Measurements from ENCODE around the gene SPDYE1.
"Not testable (repeated sequence)": the region's sequence is repeated elsewhere in the genome, so short reads cannot be mapped to it uniquely, and the experiment has no call there.

SPDYE1 gene, protein sequence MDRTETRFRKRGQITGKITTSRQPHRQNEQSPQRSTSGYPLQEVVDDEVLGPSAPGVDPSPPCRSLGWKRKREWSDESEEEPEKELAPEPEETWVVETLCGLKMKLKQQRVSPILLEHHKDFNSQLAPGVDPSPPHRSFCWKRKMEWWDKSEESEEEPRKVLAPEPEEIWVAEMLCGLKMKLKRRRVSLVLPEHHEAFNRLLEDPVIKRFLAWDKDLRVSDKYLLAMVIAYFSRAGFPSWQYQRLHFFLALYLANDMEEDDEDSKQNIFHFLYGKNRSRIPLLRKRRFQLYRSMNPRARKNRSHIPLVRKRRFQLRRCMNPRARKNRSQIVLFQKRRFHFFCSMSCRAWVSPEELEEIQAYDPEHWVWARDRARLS

DNA sequence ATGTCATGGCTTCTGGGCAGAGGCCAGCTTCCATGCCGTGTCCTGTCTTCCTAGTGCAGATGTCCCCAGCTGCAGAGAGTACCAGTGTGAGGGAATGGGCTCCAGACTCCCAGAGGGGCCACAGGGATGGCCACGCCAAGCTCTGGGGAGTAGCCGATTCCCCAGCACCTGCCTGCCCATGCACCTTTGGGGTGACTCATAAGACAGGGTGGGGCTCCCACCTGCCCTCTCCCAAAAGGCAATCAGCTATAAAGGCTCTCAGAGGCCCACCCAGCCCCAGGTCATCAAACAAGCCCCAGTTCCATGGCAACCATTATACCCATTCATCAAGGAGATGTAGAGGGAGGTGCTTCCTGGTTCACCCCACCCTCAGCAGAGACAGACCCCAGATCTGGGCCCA lies at the start of gene SPDYE1:
Gene SPDYE1, plus strand, starts transcription at position 366 of the 400 bp plus-strand sequence. CDS start 2,053 bp downstream, outside the sequence.
- not testable (repeated sequence) for H3K36me3 ChIP-seq (ENCODE audit: insufficient read depth, low read length); H3K9ac ChIP-seq (ENCODE audit: low read depth, low read length); H3K27me3 ChIP-seq (ENCODE audit: insufficient read depth, low read length, poor library complexity); H3K79me2 ChIP-seq (ENCODE audit: insufficient read depth, low read length); H3K4me3 ChIP-seq (ENCODE audit: low read depth in 1 of 2, low read length in 2 of 2); H3K27ac ChIP-seq (ENCODE audit: low read length); DNase-seq; H2AFZ ChIP-seq (ENCODE audit: low read depth, low read length); H3K4me2 ChIP-seq (ENCODE audit: insufficient read depth, low read length); H3K4me1 ChIP-seq (ENCODE audit: insufficient read depth, low read length); ATAC-seq (ENCODE audit: insufficient read depth, low read depth); H4K20me1 ChIP-seq (ENCODE audit: insufficient read depth, low read length); H3K9me3 ChIP-seq (ENCODE audit: insufficient read depth, low read length, severe bottlenecking)

GRCh38 chr7:43952028-43952427 lies 45.7 kb upstream of the SPDYE1 start:
- Histone ChIP-seq H3K9me3 (ENCODE audit: insufficient read depth, low read length, severe bottlenecking) (no peaks in the 10 kb centered on the region), H3K9ac (ENCODE audit: low read depth, low read length) (no peak overlapping the region), H4K20me1 (ENCODE audit: insufficient read depth, low read length) (no peaks in the 10 kb centered on the region), H3K27me3 (ENCODE audit: insufficient read depth, low read length, poor library complexity) (no peaks in the 10 kb centered on the region), H3K4me1 (ENCODE audit: insufficient read depth, low read length) (no peaks in the 10 kb centered on the region), H3K36me3 (ENCODE audit: insufficient read depth, low read length) (peaks cover 27% of the 10 kb centered on the region), H3K27ac (ENCODE audit: low read length) (no peak overlapping the region), H3K4me2 (ENCODE audit: insufficient read depth, low read length) (no peak overlapping the region), H3K4me3 (ENCODE audit: low read depth in 1 of 2, low read length in 2 of 2) (no peak overlapping the region), H2AFZ (ENCODE audit: low read depth, low read length) (no peak overlapping the region), H3K79me2 (ENCODE audit: insufficient read depth, low read length) (no peaks in the 10 kb centered on the region)
- ATAC-seq (ENCODE audit: insufficient read depth, low read depth) (no peak), DNase-seq (no peak)
- TF ChIP-seq, protein P1, sequence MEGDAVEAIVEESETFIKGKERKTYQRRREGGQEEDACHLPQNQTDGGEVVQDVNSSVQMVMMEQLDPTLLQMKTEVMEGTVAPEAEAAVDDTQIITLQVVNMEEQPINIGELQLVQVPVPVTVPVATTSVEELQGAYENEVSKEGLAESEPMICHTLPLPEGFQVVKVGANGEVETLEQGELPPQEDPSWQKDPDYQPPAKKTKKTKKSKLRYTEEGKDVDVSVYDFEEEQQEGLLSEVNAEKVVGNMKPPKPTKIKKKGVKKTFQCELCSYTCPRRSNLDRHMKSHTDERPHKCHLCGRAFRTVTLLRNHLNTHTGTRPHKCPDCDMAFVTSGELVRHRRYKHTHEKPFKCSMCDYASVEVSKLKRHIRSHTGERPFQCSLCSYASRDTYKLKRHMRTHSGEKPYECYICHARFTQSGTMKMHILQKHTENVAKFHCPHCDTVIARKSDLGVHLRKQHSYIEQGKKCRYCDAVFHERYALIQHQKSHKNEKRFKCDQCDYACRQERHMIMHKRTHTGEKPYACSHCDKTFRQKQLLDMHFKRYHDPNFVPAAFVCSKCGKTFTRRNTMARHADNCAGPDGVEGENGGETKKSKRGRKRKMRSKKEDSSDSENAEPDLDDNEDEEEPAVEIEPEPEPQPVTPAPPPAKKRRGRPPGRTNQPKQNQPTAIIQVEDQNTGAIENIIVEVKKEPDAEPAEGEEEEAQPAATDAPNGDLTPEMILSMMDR (IDR thresholded peaks at IDR 0.05; ENCODE audit: borderline replicate concordance, extremely low read depth, low read length, poor library complexity, severe bottlenecking): no peak
- no peak for TF ChIP-seq EZH2 (IDR thresholded peaks at IDR 0.05; ENCODE audit: borderline replicate concordance, low read depth, low read length, severe bottlenecking)

- Histone ChIP-seq H3K27ac (ENCODE audit: low read length) (no peak overlapping the region), H3K4me2 (ENCODE audit: insufficient read depth, low read length) (no peak overlapping the region), H2AFZ (ENCODE audit: low read depth, low read length) (no peak overlapping the region), H3K9me3 (ENCODE audit: insufficient read depth, low read length, severe bottlenecking) (no peaks in the 10 kb centered on the region), H3K36me3 (ENCODE audit: insufficient read depth, low read length) (peaks cover 27% of the 10 kb centered on the region), H3K4me1 (ENCODE audit: insufficient read depth, low read length) (no peaks in the 10 kb centered on the region), H3K79me2 (ENCODE audit: insufficient read depth, low read length) (no peaks in the 10 kb centered on the region), H3K4me3 (ENCODE audit: low read depth in 1 of 2, low read length in 2 of 2) (no peak overlapping the region), H4K20me1 (ENCODE audit: insufficient read depth, low read length) (no peaks in the 10 kb centered on the region), H3K27me3 (ENCODE audit: insufficient read depth, low read length, poor library complexity) (no peaks in the 10 kb centered on the region), H3K9ac (ENCODE audit: low read depth, low read length) (no peak overlapping the region)
- DNase-seq (no peak), ATAC-seq (ENCODE audit: insufficient read depth, low read depth) (no peak; the same call in 2 of the 3 replicates)
- TF ChIP-seq EZH2 (IDR thresholded peaks at IDR 0.05; ENCODE audit: borderline replicate concordance, low read depth, low read length, severe bottlenecking): no peak
Measured at GRCh38 chr7:43953071-43953470, 44.6 kb upstream of the SPDYE1 start.

DNA sequence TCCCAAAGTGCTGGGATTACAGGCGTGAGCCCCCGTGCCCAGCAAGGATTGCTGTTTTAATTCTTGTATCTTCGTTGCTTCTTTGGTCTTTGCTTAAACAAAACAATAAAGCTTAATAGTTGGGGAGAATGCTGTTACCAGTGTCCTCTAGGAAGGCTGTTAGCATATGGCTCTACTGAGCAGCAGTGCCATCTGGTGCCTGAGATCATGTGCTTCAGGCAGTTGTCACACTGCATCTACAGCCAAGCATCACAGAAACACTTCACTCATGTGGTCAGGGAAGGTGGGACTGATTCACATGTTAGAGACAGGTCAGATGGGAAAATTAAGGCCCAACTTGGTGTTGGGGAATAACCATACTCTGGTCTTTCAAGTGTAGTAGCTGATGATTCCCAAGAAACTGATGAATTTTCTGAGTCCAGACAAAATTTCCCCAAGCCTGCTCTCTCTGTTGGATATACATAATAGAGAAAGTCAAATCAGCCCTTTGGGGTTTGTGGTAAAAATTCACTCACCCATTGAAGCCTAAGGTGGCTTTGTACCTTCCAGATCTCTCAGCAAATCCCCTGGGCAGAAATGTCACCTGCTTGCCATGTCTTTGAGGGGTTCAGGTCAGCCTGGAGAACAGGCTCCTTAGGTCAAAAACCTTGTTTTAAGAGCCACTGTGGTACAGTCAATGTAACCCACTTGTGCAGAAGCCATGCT lies 43.0 kb upstream of the SPDYE1 start:
- no peaks in the 10 kb centered on the region for H3K9me3 ChIP-seq (ENCODE audit: insufficient read depth, low read length, severe bottlenecking)
- H3K4me1 ChIP-seq (ENCODE audit: insufficient read depth, low read length): no peaks in the 10 kb centered on the region
- no peak overlapping the region for H3K4me3 ChIP-seq (ENCODE audit: low read depth in 1 of 2, low read length in 2 of 2)
- no peaks in the 10 kb centered on the region for H4K20me1 ChIP-seq (ENCODE audit: insufficient read depth, low read length)
- peak; percentile 38 for DNase-seq
- peaks cover 27% of the 10 kb centered on the region for H3K36me3 ChIP-seq (ENCODE audit: insufficient read depth, low read length)
- H3K79me2 ChIP-seq (ENCODE audit: insufficient read depth, low read length): no peaks in the 10 kb centered on the region
- H2AFZ ChIP-seq (ENCODE audit: low read depth, low read length): no peak overlapping the region
- no peak overlapping the region for H3K4me2 ChIP-seq (ENCODE audit: insufficient read depth, low read length)
- no peak overlapping the region for H3K9ac ChIP-seq (ENCODE audit: low read depth, low read length)
- ATAC-seq (ENCODE audit: insufficient read depth, low read depth): peak; percentile 86
- TF ChIP-seq EZH2 (IDR thresholded peaks at IDR 0.05; ENCODE audit: borderline replicate concordance, low read depth, low read length, severe bottlenecking): no peak
- TF ChIP-seq, protein P1 (IDR thresholded peaks at IDR 0.05; ENCODE audit: borderline replicate concordance, extremely low read depth, low read length, poor library complexity, severe bottlenecking): peak; percentile 64
- H3K27me3 ChIP-seq (ENCODE audit: insufficient read depth, low read length, poor library complexity): no peaks in the 10 kb centered on the region
- no peak overlapping the region for H3K27ac ChIP-seq (ENCODE audit: low read length)
